HG03575 (cell line): ENCODE results near the gene KMT2D.
"Not testable (repeated sequence)": the region's sequence is repeated elsewhere in the genome, so short reads cannot be mapped to it uniquely, and the experiment has no call there.

ENCODE experiments used
- ATAC-seq: cut with Tn5 transposase; IDR thresholded peaks from one replicate; pipeline ENCODE4 v1.9.1; 2021; ENCODE audit not compliant: unreplicated experiment, insufficient number of reproducible peaks, low FRiP score; ENCODE audit errors: extremely low read depth

The KMT2D gene

DNA sequence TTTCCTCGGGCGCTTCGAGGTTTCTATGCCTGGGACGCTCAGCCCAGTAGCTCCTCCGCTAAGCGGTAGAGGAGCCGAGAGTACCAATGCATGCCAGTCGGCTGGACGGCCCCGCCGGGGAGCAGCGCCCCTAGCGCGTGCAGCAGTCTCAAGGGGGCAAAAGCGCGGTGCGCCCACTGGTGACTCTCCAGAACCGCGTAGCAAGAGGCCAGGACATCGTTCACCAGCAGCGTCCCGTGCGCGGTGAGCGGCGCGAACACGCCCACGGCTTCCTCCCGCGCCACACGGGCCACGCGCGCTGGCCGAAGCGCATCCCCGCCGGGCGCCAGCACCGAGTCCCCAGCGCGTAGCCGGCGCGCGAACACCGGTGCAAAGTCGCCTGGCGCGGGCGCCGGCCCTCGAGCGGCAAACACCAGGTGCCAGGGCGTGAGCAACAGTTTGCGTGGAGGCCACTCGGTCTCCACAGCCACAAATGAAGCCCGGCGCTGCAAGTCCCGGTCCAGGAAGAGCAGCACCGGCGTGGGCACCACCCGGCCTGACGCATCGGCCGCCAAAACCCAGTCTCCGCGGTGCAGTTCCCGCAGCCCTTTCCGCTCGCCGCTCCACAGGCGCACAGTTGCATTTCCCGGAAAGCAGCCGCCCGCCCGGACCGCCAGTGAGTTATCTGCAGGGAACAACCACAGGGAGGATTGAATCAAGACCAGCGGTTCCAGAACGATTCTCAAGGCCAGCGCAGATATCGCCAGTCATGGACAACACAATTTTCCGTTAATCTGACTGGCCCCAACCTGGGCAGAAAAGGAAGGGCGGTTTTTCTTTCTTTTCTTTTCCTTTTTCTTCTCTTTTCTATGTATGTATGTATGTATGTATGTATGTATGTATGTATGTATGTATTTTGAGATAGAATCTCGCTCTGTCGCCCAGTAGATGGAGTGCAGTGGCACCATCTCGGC is 29.5 kb upstream of the KMT2D start:
- ATAC-seq, result no peak

DNA sequence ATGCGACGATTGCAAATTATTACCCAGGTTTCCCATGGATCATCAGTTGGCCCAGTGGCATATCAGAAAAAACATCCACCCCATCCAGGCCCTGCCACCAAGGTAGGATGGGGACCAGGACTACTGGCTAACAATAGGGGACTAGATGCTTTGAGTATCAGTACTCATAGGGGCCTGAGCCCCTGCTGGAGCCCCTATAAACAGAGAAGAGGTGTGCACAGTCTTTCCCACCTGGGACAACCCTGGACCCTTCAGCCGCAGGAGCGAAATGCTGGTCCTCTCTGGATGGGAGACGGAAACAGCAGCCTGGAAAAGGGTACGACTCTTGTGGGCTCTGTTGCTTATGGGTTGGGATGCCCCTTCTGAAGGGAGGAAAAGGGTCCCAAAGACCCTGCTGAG is 28.3 kb upstream of the KMT2D start:
- no peak for ATAC-seq

DNA sequence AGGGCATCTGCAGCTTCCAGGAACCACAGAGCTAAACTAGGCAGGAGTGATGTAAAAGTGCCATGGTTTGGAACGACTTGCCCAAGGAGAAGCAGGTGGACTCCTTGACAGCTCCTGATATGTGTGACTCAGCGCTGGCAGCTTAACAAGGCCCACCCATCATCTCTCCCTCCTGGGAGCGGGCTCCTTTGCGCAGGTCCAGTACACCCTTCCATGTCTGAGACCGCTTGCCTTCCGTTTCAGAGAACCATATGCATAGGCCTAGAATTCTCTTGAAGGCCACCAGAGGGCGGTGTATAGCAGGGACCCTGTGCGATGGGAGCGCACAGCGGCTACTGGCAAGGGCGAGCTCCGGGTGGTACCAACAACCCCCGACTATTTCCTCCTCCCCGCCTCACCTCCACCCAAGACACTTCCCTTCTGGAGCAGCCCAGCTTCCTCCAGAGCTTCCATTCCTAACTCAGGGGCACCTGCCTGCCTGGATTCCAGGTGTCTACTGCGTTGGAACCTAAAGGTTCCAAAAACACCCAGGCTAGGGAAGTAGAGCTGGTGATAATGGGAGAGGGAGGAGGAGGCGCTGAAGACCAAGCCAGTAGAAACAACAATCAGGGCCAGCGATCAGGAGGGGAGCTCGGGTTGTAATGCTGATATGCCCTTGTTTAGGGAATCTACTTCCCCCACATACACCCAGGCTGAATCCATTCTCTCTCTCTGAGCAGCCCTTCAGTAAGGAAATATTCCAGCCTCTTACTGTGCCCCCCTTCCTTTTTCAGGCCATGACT is 27.7 kb upstream of the KMT2D start:
- no peak for ATAC-seq

DNA sequence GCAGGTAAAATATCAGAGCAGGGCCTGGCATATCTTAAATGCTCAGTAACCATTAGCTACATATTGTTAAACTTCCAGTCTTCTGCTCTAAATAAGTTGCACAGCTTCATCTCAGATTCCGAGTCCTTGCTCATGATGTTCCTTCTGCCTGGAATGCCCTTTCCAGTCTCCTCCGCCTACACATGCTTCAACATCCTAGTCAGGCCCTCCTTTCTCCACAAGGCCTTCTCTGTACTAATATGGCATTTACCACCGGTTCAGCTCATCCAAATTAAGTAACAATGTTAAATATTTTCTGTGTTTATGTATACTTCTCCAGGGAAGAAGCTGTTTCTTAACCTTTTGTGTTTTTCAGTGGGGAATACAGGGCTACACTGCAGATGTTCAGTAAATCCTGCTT is 25.5 kb upstream of the KMT2D start:
- no peak for ATAC-seq

DNA sequence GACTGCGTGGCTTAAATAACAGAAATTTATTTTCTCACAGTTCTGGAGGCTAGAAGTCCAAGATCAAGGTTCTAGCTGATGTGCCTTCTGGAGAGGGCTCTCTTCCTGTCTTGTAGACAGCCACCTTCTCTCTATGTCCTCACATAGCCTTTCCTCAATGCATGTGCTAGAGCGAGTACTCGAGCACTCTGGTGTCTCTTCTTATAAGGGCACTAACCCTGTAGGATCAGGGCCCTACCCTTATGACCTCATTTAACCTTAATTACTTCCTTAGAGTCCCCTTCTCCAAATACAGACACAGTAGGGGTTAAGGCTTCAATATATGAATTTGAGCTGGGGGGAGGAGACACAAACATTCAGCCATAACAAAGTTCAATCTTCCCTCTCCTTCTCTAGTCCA is 23.8 kb upstream of the KMT2D start:
- no peak for ATAC-seq

DNA sequence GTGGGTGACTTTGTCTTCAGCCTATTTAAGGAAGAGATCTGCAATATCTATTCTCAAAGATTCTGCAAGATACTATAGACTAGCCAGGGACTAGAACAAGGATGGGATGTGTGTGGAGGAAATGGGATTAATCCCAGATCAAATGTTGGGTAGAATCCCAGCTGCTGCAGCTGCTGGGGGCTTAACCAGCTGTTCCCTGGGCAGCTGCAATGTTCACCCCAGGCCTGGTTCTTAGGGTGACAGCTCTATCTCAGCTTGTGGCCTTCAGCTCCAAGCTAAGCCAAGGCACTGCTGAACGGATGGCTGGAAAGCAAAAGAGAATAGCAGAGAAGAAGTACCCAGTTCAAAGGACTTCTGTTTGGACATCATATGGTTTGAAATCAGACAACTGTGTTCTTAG is 19.2 kb upstream of the KMT2D start:
- no peak for ATAC-seq

DNA sequence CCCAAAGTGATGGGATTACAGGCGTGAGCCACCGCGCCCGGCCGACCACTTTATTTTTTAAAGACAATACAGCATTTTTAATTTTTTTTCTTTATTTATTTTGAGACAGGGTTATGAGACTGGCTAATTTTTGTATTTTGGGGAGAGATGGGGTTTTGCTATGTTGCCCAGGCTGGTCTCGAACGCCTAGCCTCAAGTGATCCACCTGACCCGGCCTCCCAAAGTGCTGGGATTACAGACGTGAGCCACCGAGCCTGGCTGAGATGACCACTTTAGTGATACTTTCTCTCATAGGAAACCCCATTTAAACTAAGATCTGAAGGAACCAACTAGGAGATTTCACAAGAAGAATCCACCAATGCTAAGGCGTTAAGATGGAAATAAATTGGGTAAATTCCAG is 10.4 kb upstream of the KMT2D start:
- no peak for ATAC-seq

DNA sequence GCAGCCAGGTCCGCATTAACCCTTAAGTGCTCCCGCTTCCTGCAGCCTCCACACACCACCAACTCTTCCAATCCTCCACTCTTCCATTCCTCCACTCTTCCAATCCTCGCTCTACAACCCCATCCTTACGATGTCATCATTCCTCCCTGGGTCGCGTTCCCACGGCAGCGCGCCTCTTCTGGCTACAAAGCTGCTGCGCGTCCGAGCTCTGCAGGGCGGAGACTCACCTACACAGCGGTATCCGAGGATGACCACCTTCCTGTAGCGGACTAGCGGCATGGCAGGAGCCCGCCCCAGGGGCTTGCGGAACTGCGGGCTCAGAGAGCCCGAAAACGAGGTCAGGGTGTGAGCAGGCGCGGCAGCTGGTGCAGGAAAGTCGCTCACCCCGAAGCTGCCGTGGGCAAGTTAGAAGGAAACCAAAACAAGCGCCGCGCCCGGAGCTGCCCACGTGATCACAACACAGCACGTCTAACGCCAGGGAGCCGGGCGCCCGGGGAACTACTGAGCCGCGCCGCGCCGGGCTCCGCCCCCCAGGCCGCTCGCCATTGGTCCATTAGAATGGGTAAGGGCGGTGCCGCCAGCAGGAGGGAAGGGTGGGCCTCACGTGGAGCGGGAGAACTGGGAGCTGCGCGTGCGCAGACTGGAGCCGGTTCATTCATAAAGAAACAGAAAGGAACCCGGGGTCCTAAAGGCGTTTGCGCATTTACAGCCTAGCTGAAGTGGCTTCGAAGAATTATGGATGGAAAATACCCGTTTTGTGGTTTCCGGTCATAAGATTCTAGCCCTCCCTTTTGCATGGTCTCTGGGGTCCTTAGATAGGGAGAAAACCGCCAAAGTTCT is 9.1 kb upstream of the KMT2D start, which contains the start of gene RHEBL1:
Gene RHEBL1, minus strand, starts transcription at position 473 of the 840 bp plus-strand sequence. Its CDS starts 194 bp downstream, at position 279.
- ATAC-seq, result peak; percentile 62

DNA sequence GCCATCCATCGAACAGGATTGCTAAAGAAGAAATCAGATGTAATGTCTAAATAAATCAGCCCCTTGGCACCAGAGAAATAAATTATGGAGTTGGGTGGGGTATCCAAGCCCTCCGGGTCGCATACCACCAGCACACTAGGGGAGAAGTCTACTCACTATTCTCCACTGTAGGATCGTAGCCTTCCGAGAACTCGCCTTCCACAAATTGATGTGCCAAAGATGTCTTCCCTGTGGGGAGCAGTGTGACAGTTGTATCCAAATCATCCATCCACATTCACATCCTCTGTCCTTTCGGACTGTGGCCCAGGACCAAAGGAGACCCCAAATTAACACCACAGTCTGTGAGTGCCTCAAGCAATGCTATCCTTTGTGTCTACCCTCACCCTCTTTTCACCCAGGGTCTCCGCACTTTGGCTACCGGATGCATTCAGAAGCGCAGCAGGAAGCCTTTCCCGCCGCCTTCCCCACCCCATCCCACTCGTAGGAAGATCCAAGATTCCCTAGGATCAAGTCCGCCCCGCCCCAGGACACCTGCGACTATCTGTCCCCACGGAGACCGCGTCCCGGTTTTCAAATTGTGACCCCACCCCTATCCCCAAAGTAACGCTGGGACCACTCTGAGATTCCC is 8.4 kb upstream of the KMT2D start:
- ATAC-seq, result no peak

DNA sequence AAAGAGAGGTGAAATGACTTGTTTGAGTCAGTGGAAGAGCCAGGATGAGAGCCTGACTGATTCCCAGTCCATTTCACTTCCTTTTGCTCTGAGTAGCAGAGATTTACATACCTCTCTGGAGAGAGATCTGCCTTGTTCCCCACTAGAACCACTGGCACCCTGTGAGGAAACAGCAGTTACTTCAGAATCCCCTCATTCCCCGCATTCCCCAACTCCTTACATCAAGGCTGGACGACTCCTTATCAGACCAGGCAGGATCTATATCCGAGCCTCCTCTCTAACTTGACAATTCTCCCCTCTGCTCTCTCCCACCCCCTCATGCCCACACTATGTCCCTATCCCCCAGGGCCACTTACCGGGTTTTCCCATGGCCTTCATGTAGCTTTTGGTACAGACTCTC is 5.5 kb upstream of the KMT2D start:
- no peak for ATAC-seq

DNA sequence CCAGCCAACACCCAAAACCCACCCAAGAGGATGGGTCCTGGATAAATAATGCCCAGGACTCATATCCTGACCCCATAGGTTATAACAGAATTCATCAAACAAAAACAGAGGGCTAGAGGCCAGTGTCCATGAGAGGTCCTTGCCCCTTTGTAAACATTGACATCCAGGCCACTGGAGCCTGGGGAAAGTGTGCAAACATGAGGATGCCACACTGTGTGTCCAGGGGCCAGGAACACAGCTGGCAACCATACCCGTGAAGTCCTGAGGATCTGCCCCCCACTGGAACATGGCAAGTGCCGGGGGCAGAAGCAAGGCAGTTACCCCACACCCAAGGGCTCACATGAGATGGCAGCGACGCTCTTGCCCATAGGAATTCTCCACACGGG is 4.2 kb upstream of the KMT2D start:
- no peak for ATAC-seq

DNA sequence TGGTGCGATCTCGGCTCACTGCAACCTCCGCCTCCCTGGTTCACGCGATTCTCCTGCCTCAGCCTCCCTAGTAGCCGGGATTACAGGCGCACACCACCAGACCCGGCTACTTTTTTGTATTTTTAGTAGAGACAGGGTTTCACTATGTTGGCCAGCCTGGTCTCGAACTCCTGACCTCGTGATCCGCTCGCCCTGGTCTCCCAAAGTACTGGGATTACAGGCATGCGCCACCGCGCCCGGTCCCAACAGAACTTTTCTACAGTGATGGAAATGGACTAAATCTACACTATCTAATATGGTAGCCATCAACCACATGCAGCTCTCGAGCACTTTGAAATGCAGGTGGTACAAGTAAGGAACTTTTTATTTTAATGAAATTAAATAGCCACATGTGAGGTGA is 1.3 kb upstream of the KMT2D start:
- ATAC-seq, result not testable (repeated sequence)

DNA sequence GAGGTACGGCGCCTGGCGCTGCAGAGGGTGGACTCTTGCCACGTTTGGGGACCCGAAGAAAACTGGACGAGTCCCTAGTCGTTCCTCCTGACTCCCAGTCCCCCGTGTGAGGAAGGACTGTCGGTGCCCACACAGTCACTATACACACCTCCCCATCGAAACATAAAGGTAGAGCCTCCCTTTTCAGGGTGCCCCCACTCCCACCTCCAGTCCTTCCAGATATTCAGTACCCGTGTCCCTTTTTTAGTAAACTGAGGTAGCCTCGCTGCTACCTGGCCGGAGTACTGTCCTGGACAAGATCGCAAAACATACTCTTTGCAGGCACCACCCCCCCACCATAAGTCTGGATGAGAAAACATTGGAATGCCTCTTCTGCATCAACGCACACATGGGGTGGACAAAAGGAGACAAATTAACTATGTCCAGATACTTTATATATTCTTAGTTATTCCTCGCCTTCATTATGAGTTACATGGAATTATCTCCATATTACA is 610 bp upstream of the KMT2D start:
- no peak for ATAC-seq

DNA sequence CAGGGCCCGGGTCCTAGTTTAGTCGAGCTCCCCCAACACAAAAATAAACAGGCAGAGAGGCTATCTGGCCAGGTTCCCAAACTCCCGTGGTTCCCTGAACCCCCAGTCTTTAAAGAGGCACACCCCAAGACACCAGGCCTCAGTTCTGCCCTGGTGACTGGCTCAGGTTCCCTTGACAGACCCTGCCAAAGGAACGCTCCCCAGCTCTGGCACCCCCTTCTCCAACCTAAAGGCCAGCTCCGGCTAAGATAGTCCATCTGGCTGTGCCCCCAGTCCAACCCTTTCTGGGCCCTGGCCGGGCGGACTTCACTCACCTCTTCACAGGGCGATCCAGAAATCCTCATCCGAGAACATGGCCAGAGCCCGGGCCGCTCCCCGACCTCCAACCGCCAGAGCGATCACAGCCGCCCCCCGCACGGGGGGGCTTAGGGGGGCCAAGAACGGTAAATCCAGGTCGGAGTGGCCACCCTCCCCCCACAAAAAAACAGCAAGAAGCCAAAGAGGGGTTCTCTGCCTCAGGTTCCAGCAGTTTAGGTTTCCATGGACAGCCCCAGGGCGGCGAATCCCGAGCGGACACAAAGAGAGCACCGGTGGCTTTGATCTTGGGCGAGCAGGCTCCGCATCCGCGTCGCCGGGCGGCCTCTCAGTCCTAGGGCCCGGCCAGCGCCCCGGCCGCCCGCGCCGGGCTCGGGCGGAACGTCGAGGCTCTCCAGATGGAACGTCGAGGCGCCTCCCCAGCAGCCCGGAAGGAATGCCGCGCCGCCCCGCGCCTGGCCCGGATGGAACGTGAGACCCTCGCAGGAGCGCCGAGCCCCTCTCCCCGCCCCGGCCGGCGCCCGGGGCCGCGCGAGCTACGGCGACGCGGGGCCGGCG is 1.1 kb downstream of the KMT2D start:
- no peak for ATAC-seq

DNA sequence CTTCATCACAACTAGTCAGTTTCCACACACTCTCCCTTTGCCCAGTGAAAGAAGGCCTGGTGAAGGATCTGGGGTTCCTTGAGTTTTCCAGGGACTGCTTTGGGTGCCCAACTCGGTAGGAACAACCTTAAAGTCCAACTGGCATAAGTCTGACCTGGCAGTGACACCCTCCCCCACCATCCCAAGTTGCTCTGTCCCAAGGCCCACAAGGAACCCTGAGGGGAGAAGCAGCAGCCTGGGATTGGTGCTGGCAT is 1.6 kb downstream of the KMT2D start:
- no peak for ATAC-seq

DNA sequence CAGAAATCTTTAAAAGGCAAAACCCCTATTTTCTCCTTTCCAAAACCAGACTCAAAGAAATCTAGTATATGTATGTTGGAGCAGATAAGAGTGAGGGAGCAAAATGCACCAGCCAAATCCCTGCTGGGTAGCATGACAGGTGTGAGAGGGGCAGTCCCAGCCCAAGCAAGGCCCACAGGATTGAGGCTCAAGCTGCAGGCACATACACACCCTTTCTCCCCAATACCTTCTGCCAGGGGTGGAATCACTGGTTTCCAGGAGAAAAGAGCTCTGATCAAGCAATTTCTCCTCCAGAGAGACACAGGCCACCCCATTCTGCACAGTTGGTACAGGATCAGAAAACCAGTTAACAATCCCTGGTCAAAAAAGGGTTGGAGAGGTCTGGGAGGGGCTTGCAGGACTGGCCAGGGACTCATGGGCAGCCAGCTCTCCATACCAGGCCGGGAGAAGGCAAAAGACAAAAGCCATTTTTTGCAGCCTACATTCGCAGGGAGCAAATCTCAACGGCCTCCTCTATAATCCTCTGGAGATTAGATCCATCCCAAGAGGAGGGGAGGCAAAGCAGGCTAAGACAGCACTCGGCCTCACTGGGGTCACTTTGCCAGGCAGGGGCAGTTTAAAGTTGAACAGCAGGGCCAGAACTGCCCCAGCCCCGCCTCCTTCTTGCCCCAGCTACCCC is 2.1 kb downstream of the KMT2D start:
- no peak for ATAC-seq

DNA sequence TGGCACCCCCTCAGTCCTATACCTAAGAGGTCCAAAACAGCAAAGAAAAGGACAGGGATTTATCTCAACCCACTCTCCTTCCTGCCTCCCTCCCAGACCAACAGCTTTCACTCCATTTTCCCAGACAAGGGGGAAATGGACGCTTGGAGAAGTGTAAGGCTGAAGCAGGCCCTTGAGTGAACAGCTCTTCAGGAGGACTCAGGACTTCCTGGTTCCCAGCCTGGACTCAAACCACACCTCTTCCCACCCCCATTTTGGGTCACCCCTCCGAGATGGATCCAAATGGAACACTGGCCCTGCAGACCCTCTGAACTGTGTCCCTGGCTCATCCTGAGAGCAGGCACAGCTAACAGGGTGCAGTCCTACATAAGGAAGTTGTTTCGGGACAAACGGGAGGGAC is 2.7 kb downstream of the KMT2D start:
- ATAC-seq, result no peak
